Measurements from ENCODE around the gene ALKBH5. TPM values are rescaled to one million over a fixed set of nuclear protein-coding genes. Genes with fewer than 3 reads are reported as not detected.

Gene ALKBH5
- total and polyA plus RNA-seq, 9 of the 15 experiments (the other 6 are each of a cell fraction or from before 2014, with no cell fraction given): 11.4 to 70.0 (median 47.4) TPM

GRCh38 chr17:18258356-18259038 lies 74.9 kb downstream of the ALKBH5 start, which contains the start of gene FLII (continued):
- TF ChIP-seq SAP30 (IDR thresholded peaks at IDR 0.05; ENCODE audit: borderline replicate concordance, insufficient read depth, low read depth, low read length, poor library complexity, severe bottlenecking) (peak; percentile 58), ELK3 (CRISPR knock-in tag; IDR thresholded peaks at IDR 0.05) (no peak), XRCC3 (IDR thresholded peaks at IDR 0.05) (no peak), C11orf30 (IDR thresholded peaks at IDR 0.05; ENCODE audit: low read depth) (no peak), MTA1 (IDR thresholded peaks at IDR 0.05; ENCODE audit: borderline replicate concordance) (no peak), ZNF551 (CRISPR knock-in tag; IDR thresholded peaks at IDR 0.05) (no peak), PATZ1 (CRISPR knock-in tag; IDR thresholded peaks at IDR 0.05; ENCODE audit: borderline replicate concordance) (no peak), CEBPZ (IDR thresholded peaks at IDR 0.05; ENCODE audit: borderline replicate concordance, low read depth, low read length) (no peak), CREBBP (IDR thresholded peaks at IDR 0.05; ENCODE audit: low read depth, low read length) (no peak), SMC3 (conservative IDR thresholded peaks at IDR 0.05; ENCODE audit: insufficient read depth, low read depth, low read length) (no peak), POLR3A (IDR thresholded peaks at IDR 0.05; ENCODE audit: borderline replicate concordance, extremely low read depth, insufficient read depth, insufficient read length) (no peak), TCF7 (IDR thresholded peaks at IDR 0.05; ENCODE audit: borderline replicate concordance) (no peak), BCLAF1 (IDR thresholded peaks at IDR 0.05; ENCODE audit: borderline replicate concordance in 1 of 2, control insufficient read depth in 1 of 2, low read depth in 2 of 2, low read length in 1 of 2) (no peak), ZNF197 (CRISPR knock-in tag; IDR thresholded peaks at IDR 0.05; ENCODE audit: low read depth) (no peak), HDAC2 (IDR thresholded peaks at IDR 0.05) (no peak), SMARCA5 (IDR thresholded peaks at IDR 0.05) (no peak)
